HG02571 (cell line): ENCODE measurements around the gene KRTAP9-4.
"Not testable (repeated sequence)": the region's sequence is repeated elsewhere in the genome, so short reads cannot be mapped to it uniquely, and the experiment has no call there.

Source experiments
- ATAC-seq: cut with Tn5 transposase; IDR thresholded peaks from one replicate; pipeline ENCODE4 v1.9.1; 2021; ENCODE audit warnings: mild to moderate bottlenecking, moderate library complexity; ENCODE audit not compliant: unreplicated experiment

Gene KRTAP9-4

GRCh38 chr17:41264599-41264998 lies 15.1 kb downstream of the KRTAP9-4 start:
- no peak for ATAC-seq

GRCh38 chr17:41265078-41265477 lies 15.6 kb downstream of the KRTAP9-4 start, which contains the start of gene KRTAP9-6:
Gene KRTAP9-6 (plus strand): TSS chr17:41265378. CDS start chr17:41265378, 0 bp downstream.
- ATAC-seq: no peak

GRCh38 chr17:41267711-41268110 lies 18.2 kb downstream of the KRTAP9-4 start:
- ATAC-seq: no peak

GRCh38 chr17:41271323-41271722 lies 21.8 kb downstream of the KRTAP9-4 start:
- ATAC-seq: not testable (repeated sequence)

GRCh38 chr17:41271858-41272257 lies 22.4 kb downstream of the KRTAP9-4 start:
- ATAC-seq: no peak

GRCh38 chr17:41275648-41276190 lies 26.2 kb downstream of the KRTAP9-4 start, which contains the start of gene KRTAP9-7:
Gene KRTAP9-7 (plus strand): TSS chr17:41275698. CDS start chr17:41275698, 0 bp downstream.
- not testable (repeated sequence) for ATAC-seq

GRCh38 chr17:41278176-41278955 lies 28.9 kb downstream of the KRTAP9-4 start:
- ATAC-seq: no peak

GRCh38 chr17:41284043-41284442 lies 34.6 kb downstream of the KRTAP9-4 start:
- no peak for ATAC-seq

GRCh38 chr17:41284546-41284945 lies 35.1 kb downstream of the KRTAP9-4 start:
- no peak for ATAC-seq

- no peak for ATAC-seq
These were observed 37.6 kb downstream of the KRTAP9-4 start for GRCh38 chr17:41287050-41287449.

- ATAC-seq: no peak
These were observed 44.5 kb downstream of the KRTAP9-4 start for GRCh38 chr17:41294016-41294415.

GRCh38 chr17:41296846-41297245 lies 47.4 kb downstream of the KRTAP9-4 start:
- no peak for ATAC-seq

- ATAC-seq: no peak
These were observed 49.1 kb downstream of the KRTAP9-4 start for GRCh38 chr17:41298458-41299135.
